ENCODE data around the gene IVL. TPM values are rescaled to one million over a fixed set of nuclear protein-coding genes. Genes with fewer than 3 reads are reported as not detected.

Gene IVL
- total RNA-seq, 1 experiment from 2014 or later, result not detected

DNA sequence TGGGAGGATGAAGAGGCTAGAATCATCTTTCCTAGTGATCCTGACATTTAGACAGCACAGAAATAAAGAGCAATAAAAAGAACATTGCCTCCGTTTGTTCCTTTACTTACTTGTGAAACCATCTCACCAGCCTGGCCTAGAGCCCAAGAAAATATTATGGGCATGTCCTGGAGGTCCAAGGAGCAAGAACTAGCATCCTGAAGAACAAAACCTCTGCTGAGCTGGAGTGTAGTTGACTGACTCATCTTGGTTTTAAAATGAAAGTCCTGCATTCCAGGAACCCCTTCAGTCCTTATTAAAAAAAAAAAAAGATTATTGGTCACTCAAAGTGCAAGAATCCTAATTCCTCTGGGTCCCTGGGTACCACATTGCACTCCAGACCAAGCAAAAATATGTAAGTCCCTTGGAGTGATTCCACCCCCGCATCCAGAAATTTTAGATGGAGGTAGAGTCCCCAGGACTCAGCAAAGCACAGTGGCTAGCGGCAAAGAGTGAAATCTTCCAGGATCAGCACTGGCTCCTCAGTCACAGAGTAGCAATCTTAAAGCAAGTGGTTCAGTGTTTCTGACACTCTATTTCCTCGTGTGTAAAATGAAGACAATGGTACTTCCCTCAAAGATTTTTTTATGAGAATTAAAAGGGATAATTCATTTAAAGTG lies 23.3 kb upstream of the IVL start:
- no peaks in the 10 kb centered on the region for H3K36me3 ChIP-seq (ENCODE audit: control insufficient read depth in 1 of 2, insufficient read depth in 2 of 2, low read length in 2 of 2)
- DNase-seq (ENCODE audit: low read depth, low spot score), result no peak
- no peaks in the 10 kb centered on the region for H3K9me2 ChIP-seq (ENCODE audit: insufficient read depth)
- CTCF ChIA-PET, result no interaction called here
- H3K4me2 ChIP-seq (ENCODE audit: low read length), result no peak overlapping the region
- H3K9me3 ChIP-seq (ENCODE audit: control insufficient read depth in 1 of 2, insufficient read depth in 1 of 2, low read depth in 1 of 2, low read length in 2 of 2), result no peaks in the 10 kb centered on the region
- peaks cover 40% of the 10 kb centered on the region for H3K27me3 ChIP-seq (ENCODE audit: insufficient read depth, low read length)
- ATAC-seq, result no peak
- TF ChIP-seq, protein P1, sequence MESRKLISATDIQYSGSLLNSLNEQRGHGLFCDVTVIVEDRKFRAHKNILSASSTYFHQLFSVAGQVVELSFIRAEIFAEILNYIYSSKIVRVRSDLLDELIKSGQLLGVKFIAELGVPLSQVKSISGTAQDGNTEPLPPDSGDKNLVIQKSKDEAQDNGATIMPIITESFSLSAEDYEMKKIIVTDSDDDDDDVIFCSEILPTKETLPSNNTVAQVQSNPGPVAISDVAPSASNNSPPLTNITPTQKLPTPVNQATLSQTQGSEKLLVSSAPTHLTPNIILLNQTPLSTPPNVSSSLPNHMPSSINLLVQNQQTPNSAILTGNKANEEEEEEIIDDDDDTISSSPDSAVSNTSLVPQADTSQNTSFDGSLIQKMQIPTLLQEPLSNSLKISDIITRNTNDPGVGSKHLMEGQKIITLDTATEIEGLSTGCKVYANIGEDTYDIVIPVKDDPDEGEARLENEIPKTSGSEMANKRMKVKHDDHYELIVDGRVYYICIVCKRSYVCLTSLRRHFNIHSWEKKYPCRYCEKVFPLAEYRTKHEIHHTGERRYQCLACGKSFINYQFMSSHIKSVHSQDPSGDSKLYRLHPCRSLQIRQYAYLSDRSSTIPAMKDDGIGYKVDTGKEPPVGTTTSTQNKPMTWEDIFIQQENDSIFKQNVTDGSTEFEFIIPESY (IDR thresholded peaks at IDR 0.05; ENCODE audit: extremely low read depth, insufficient replicate concordance, low read length), result no peak
- TF ChIP-seq POLR2AphosphoS5 (IDR thresholded peaks at IDR 0.05; ENCODE audit: low read depth, low read length) (no peak), CEBPB (IDR thresholded peaks at IDR 0.05; ENCODE audit: low read depth) (no peak), RAD21 (IDR thresholded peaks at IDR 0.05; ENCODE audit: low read depth) (no peak), SP1 (IDR thresholded peaks at IDR 0.05; ENCODE audit: low read depth) (no peak), CBX3 (IDR thresholded peaks at IDR 0.05; ENCODE audit: low read depth) (no peak), ELF1 (IDR thresholded peaks at IDR 0.05; ENCODE audit: borderline replicate concordance, low read depth) (no peak), SIN3A (IDR thresholded peaks at IDR 0.05; ENCODE audit: low read depth) (no peak), POLR2A (IDR thresholded peaks at IDR 0.05; ENCODE audit: borderline replicate concordance, extremely low read depth, insufficient read depth, insufficient read length) (no peak), ZFX (IDR thresholded peaks at IDR 0.05) (no peak)
- TF ChIP-seq, protein P2, sequence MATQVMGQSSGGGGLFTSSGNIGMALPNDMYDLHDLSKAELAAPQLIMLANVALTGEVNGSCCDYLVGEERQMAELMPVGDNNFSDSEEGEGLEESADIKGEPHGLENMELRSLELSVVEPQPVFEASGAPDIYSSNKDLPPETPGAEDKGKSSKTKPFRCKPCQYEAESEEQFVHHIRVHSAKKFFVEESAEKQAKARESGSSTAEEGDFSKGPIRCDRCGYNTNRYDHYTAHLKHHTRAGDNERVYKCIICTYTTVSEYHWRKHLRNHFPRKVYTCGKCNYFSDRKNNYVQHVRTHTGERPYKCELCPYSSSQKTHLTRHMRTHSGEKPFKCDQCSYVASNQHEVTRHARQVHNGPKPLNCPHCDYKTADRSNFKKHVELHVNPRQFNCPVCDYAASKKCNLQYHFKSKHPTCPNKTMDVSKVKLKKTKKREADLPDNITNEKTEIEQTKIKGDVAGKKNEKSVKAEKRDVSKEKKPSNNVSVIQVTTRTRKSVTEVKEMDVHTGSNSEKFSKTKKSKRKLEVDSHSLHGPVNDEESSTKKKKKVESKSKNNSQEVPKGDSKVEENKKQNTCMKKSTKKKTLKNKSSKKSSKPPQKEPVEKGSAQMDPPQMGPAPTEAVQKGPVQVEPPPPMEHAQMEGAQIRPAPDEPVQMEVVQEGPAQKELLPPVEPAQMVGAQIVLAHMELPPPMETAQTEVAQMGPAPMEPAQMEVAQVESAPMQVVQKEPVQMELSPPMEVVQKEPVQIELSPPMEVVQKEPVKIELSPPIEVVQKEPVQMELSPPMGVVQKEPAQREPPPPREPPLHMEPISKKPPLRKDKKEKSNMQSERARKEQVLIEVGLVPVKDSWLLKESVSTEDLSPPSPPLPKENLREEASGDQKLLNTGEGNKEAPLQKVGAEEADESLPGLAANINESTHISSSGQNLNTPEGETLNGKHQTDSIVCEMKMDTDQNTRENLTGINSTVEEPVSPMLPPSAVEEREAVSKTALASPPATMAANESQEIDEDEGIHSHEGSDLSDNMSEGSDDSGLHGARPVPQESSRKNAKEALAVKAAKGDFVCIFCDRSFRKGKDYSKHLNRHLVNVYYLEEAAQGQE (IDR thresholded peaks at IDR 0.05; ENCODE audit: low read depth), result no peak
- no peak overlapping the region for H3K27ac ChIP-seq (ENCODE audit: low read depth, low read length)
- no peaks in the 10 kb centered on the region for H3K79me2 ChIP-seq (ENCODE audit: insufficient read depth, low read length)
- intact Hi-C loops (cut with micrococcal nuclease), result no loop called here
- RAD21 ChIA-PET (ENCODE audit: low non-redundant PET in 1 of 2, low total read pairs in 2 of 2, uncharacterized antibody in 2 of 2, unreplicated experiment in 2 of 2), result interaction anchor here in 1 of 2 experiments (1.0 kb wide), 1 partner anchor 307 kb away, joined by 3 read pairs; no protein-coding TSS in a partner anchor
- no peaks in the 10 kb centered on the region for H4K20me1 ChIP-seq (ENCODE audit: insufficient read depth)
- no peaks in the 10 kb centered on the region for H3K4me1 ChIP-seq (ENCODE audit: control insufficient read depth in 1 of 2, insufficient read depth in 2 of 2, low read length in 2 of 2)
- H3K4me3 ChIP-seq (replicated peaks in 1 of 2; ENCODE audit: low read depth in 1 of 2, low read length in 2 of 2), result no peak overlapping the region
- POLR2A ChIA-PET, result no interaction called here
- H3K9ac ChIP-seq (ENCODE audit: low read length), result no peak overlapping the region
- no peak overlapping the region for H2AFZ ChIP-seq (ENCODE audit: low read depth, low read length, poor library complexity, severe bottlenecking)
- no TSS peak for BruUV-seq (replicated peaks)

Measured in HCT116 (cell line).